Measurements from ENCODE around the gene VPS4B.
"Not testable (repeated sequence)": the region's sequence is repeated elsewhere in the genome, so short reads cannot be mapped to it uniquely, and the experiment has no call there.

VPS4B gene

GRCh38 chr18:63460414-63460813 lies 38.1 kb upstream of the VPS4B start:
- POLR2A ChIA-PET (ENCODE audit: low non-redundant PET): no interaction called here
- H3K27ac ChIP-seq: no peak overlapping the region
- no peak for DNase-seq (ENCODE audit: low spot score)
- CTCF ChIA-PET: no interaction called here
- TF ChIP-seq, protein P1, sequence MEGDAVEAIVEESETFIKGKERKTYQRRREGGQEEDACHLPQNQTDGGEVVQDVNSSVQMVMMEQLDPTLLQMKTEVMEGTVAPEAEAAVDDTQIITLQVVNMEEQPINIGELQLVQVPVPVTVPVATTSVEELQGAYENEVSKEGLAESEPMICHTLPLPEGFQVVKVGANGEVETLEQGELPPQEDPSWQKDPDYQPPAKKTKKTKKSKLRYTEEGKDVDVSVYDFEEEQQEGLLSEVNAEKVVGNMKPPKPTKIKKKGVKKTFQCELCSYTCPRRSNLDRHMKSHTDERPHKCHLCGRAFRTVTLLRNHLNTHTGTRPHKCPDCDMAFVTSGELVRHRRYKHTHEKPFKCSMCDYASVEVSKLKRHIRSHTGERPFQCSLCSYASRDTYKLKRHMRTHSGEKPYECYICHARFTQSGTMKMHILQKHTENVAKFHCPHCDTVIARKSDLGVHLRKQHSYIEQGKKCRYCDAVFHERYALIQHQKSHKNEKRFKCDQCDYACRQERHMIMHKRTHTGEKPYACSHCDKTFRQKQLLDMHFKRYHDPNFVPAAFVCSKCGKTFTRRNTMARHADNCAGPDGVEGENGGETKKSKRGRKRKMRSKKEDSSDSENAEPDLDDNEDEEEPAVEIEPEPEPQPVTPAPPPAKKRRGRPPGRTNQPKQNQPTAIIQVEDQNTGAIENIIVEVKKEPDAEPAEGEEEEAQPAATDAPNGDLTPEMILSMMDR (conservative IDR thresholded peaks at IDR 0.05; ENCODE audit: low read depth): no peak

GRCh38 chr18:63457977-63458376 lies 35.7 kb upstream of the VPS4B start:
- DNase-seq (ENCODE audit: low spot score): no peak
- ChIA-PET CTCF (no interaction called here), POLR2A (ENCODE audit: low non-redundant PET) (no interaction called here)
- TF ChIP-seq, protein P1 (conservative IDR thresholded peaks at IDR 0.05; ENCODE audit: low read depth): no peak
- H3K27ac ChIP-seq: peak overlapping the region; percentile 48; the same call in 1 of the 2 replicates

GRCh38 chr18:63454497-63454896 lies 32.2 kb upstream of the VPS4B start:
- POLR2A ChIA-PET (ENCODE audit: low non-redundant PET): no interaction called here
- CTCF ChIA-PET: no interaction called here

GRCh38 chr18:63452751-63453150 lies 30.5 kb upstream of the VPS4B start:
- CTCF ChIA-PET; DNase-seq (ENCODE audit: low spot score); POLR2A ChIA-PET (ENCODE audit: low non-redundant PET): not testable (repeated sequence)
- H3K27ac ChIP-seq: peak overlapping the region; percentile 94

More at GRCh38 chr18:63454497-63454896, 32.2 kb upstream of the VPS4B start:
- H3K27ac ChIP-seq: peak overlapping the region; percentile 94
- TF ChIP-seq, protein P1 (conservative IDR thresholded peaks at IDR 0.05; ENCODE audit: low read depth): no peak
- peak; percentile 86 for DNase-seq (ENCODE audit: low spot score)

DNA sequence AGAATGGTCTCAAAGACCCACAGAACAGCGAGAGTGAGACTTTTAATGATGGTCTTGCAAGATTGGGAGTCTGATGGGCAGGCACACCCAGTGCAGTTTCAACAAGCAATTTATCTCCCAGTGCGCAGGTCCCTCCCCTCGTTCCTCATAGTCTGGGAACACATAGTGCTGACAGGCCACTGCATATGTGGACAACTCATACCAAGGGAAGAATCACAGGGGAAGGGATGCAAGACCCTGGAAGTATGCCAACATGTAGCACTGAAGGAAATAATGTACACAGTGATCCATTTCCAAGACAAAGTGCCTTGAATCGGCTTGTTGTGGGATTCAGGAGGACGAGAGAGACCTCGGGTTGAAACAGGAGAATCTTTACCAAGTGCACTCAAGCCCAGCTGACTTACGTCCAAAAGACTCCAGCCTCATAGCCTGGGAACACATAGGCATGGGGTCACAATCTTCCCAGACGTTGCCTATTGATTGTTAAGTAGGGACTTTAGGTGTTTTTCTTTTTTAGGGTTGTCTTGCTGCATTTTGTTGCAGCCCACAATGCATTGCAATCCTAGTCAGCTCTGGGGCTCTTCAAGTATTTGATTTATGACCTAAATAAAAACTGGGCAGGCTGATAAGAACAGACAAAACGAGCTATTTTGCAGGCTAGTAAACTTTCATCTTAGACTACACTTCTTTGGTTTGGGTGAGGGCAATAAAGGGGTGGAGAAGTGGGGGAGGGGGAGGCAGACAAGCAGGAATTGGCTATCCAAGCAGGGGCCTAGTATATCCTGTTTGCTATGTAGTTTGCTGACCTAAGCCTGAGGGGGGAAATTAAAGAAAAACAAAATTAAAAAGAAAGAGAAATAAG lies 29.8 kb upstream of the VPS4B start:
- TF ChIP-seq, protein P1 (conservative IDR thresholded peaks at IDR 0.05; ENCODE audit: low read depth): no peak
- ChIA-PET CTCF (no interaction called here), POLR2A (ENCODE audit: low non-redundant PET) (no interaction called here)
- DNase-seq (ENCODE audit: low spot score): peak; percentile 38
- H3K27ac ChIP-seq: peak overlapping the region; percentile 94

- H3K27ac ChIP-seq: peak overlapping the region; percentile 72
- no peak for DNase-seq (ENCODE audit: low spot score)
- TF ChIP-seq, protein P1 (conservative IDR thresholded peaks at IDR 0.05; ENCODE audit: low read depth): no peak
- POLR2A ChIA-PET (ENCODE audit: low non-redundant PET): no interaction called here
- CTCF ChIA-PET: no interaction called here
These were observed 27.1 kb upstream of the VPS4B start for GRCh38 chr18:63449426-63449825.

DNA sequence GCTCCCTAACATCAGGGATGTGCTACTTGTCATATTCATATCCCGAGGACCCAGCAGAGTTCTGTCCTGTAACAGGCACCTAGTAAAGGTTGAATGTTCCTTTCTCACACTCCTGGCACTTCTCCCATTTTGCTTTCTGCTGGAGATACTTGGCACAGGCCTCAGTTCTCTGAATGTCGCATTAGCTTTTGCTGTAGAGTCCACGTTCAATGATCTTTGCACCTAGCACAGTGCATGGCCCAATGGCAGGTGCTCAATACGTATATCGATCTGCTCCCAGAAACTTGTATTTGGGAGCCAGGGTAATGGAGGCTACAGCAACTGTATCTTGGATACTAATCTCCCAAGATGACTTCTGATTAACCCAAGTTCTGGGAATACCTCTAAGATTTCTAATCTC lies 24.8 kb upstream of the VPS4B start:
- DNase-seq (ENCODE audit: low spot score): no peak
- ChIA-PET POLR2A (ENCODE audit: low non-redundant PET) (no interaction called here), CTCF (no interaction called here)
- TF ChIP-seq, protein P1 (conservative IDR thresholded peaks at IDR 0.05; ENCODE audit: low read depth): no peak
- no peak overlapping the region for H3K27ac ChIP-seq
